Measurements from ENCODE around the gene WNT5B. TPM values are rescaled to one million over a fixed set of nuclear protein-coding genes. Genes with fewer than 3 reads are reported as not detected.

The WNT5B gene
- total RNA-seq, 5 donors from 2014 or later (not counting 1 experiment from before 2014, with no cell fraction given): 0.20 TPM; not detected in 4

DNA sequence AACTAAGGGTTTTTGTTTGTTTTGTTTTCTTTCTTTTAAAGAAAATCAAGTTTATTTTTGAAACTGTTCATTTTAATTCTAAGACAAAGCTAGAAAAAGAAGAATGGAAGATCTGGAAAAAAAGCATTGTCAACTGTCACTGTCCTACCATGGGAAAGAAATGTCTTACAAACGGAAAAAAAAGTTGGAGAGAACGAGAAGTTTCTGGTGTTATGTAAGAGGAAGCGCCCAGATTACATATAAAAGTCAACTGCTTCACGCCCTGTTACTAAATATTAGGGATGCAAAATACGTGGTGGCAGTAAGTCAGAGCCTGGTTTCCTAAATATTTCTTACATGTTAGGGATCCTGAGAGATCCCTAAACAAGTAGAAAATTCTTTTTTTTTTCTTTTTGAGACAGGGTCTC is 20.3 kb upstream of the WNT5B start:
- ATAC-seq (replicated peaks in 1 of 4): no peak
- ChIA-PET CTCF (interaction anchor here in 1 of 2 donors (0.6 to 2.2 kb wide), 3 partner anchors 22 to 491 kb away, joined by 3 to 6 read pairs (median 3); no protein-coding TSS in a partner anchor), POLR2A (no interaction called here)
- Mint-ChIP-seq H3K4me3 (no peak overlapping the region), H3K27ac (no peak overlapping the region), H3K4me1 (peaks cover 12 to 16% (median 15%) of the 10 kb centered on the region in 3 donors), H3K9me3 (no peaks in the 10 kb centered on the region), H3K27me3 (peaks cover 0 to 3% of the 10 kb centered on the region in 2 donors), H3K36me3 (no peaks in the 10 kb centered on the region)
- Histone ChIP-seq H3K9me3 (no peaks in the 10 kb centered on the region), H3K4me1 (ENCODE audit: control insufficient read depth in 1 of 2, extremely low read depth in 1 of 2, insufficient read depth in 2 of 2, low read length in 2 of 2) (peaks cover 0 to 10% of the 10 kb centered on the region in 2 experiments), H3K27me3 (replicated peaks in 1 of 2; ENCODE audit: control insufficient read depth in 2 of 2, extremely low read depth in 1 of 2, insufficient read depth in 2 of 2, low read length in 1 of 2) (peaks cover 0 to 11% of the 10 kb centered on the region in 2 experiments), H3K36me3 (ENCODE audit: control insufficient read depth in 2 of 2, extremely low read depth in 1 of 2, insufficient read depth in 1 of 2, low read length in 1 of 2) (no peaks in the 10 kb centered on the region), H3K27ac (ENCODE audit: low read length) (no peak overlapping the region), H3K4me3 (ENCODE audit: control insufficient read depth in 1 of 2, extremely low read depth in 1 of 2, low read length in 1 of 2) (no peak overlapping the region)
- no peak for DNase-seq
- no CpG with 5 or more reads among the region's 5 CpGs for WGBS (ENCODE audit: insufficient coverage)

DNA sequence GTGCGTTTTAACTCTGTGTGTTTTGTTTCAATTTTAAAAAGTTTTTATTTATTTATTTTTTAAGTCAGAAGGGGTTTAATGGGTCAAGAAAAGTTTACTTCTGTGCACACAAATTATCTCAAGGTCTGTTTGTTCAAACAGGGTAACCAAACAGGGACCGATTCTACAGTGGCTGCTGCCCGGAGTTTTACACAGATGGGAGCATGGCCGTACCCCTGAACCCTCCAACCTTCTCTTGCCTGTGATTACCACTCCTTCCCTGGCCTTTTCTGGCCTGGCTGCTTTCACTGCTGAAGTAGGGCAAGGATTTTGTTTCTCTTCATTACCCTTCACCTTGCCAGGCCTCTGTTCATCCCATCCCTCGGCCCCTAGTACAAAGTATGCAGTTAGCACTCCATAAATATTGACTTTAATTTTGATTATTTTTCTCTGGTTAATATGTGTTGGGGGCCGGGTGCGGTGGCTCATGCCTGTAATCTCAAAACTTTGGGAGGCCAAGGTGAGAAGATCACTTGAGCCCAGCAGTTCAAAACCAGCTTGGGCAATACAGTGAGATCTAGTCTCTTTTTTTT is 18.9 kb upstream of the WNT5B start:
- H3K36me3 Mint-ChIP-seq: no peaks in the 10 kb centered on the region
- ChIA-PET CTCF (interaction anchor here in 1 of 2 donors (0.7 kb wide), 1 partner anchor 10 kb away, joined by 3 read pairs; no protein-coding TSS in a partner anchor), POLR2A (no interaction called here)
- no peak for DNase-seq
- WGBS (ENCODE audit: insufficient coverage): 86% methylated on average over 1 of the region's 7 CpGs
- H3K27me3 ChIP-seq (replicated peaks in 1 of 2; ENCODE audit: control insufficient read depth in 2 of 2, extremely low read depth in 1 of 2, insufficient read depth in 2 of 2, low read length in 1 of 2): peaks cover 0 to 11% of the 10 kb centered on the region in 2 experiments
- no peak overlapping the region for H3K27ac Mint-ChIP-seq
- H3K27ac ChIP-seq (ENCODE audit: low read length): no peak overlapping the region
- H3K4me3 Mint-ChIP-seq: no peak overlapping the region
- no peak overlapping the region for H3K4me3 ChIP-seq (ENCODE audit: control insufficient read depth in 1 of 2, extremely low read depth in 1 of 2, low read length in 1 of 2)
- peaks cover 6 to 10% (median 9%) of the 10 kb centered on the region in 3 donors for H3K4me1 Mint-ChIP-seq
- ATAC-seq (replicated peaks in 1 of 4): no peak
- peaks cover 0 to 9% of the 10 kb centered on the region in 2 experiments for H3K4me1 ChIP-seq (ENCODE audit: control insufficient read depth in 1 of 2, extremely low read depth in 1 of 2, insufficient read depth in 2 of 2, low read length in 2 of 2)
- H3K9me3 Mint-ChIP-seq: no peaks in the 10 kb centered on the region
- H3K9me3 ChIP-seq: no peaks in the 10 kb centered on the region
- no peaks in the 10 kb centered on the region for H3K36me3 ChIP-seq (ENCODE audit: control insufficient read depth in 2 of 2, extremely low read depth in 1 of 2, insufficient read depth in 1 of 2, low read length in 1 of 2)
- peaks cover 0 to 4% of the 10 kb centered on the region in 2 donors for H3K27me3 Mint-ChIP-seq

DNA sequence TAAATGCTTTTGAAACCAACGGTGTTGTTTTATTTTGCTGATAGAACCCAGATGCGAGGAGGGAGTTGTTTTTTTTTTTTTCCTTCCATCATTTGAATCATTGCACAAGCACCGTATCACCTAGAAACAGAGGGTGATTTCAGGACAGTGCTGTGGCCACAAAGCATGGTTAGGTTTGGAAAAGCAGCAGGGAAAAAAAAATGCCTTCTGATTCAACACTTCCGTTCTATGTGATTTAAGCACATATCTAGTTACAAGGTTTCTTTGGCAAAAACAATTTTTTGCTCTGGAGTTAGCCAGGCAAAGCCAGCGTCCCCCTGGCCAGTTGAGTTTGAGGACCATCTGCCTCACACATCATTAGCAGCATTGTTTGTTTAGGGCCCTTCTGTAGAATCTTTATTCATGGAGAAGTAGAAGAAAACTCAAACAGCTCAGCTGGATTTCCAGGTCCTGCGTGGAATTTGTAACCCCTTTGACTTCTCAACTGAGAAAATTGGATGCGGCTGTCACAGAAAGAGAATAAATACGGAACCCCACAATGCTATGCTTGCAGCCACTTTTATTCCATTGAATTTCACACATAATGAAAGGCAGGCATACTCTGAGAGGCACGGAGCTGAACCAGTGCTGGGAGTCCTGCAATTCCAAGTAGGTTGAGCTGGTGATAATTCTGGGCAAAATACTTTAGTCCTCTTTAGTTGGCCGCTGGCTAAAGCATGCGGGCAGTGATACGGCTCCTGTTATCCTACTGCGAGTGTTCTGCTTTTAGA is 17.0 kb upstream of the WNT5B start:
- Histone ChIP-seq H3K27me3 (replicated peaks in 1 of 2; ENCODE audit: control insufficient read depth in 2 of 2, extremely low read depth in 1 of 2, insufficient read depth in 2 of 2, low read length in 1 of 2) (peaks cover 0 to 10% of the 10 kb centered on the region in 2 experiments), H3K9me3 (no peaks in the 10 kb centered on the region), H3K36me3 (ENCODE audit: control insufficient read depth in 2 of 2, extremely low read depth in 1 of 2, insufficient read depth in 1 of 2, low read length in 1 of 2) (no peaks in the 10 kb centered on the region), H3K27ac (ENCODE audit: low read length) (no peak overlapping the region), H3K4me3 (ENCODE audit: control insufficient read depth in 1 of 2, extremely low read depth in 1 of 2, low read length in 1 of 2) (no peak overlapping the region), H3K4me1 (ENCODE audit: control insufficient read depth in 1 of 2, extremely low read depth in 1 of 2, insufficient read depth in 2 of 2, low read length in 2 of 2) (no peaks in the 10 kb centered on the region)
- POLR2A ChIA-PET: interaction anchor here in 1 of 2 donors (0.7 kb wide), 1 partner anchor 386 kb away, joined by 3 read pairs; no protein-coding TSS in a partner anchor
- 86% methylated on average over 4 of the region's 13 CpGs for WGBS (ENCODE audit: insufficient coverage)
- CTCF ChIA-PET: interaction anchor here (0.5 to 1.3 kb wide), 3 partner anchors 9 to 493 kb away, joined by 3 to 4 read pairs (median 3); no protein-coding TSS in a partner anchor
- DNase-seq (no peak), ATAC-seq (replicated peaks in 1 of 4) (no peak)
- Mint-ChIP-seq H3K4me3 (no peak overlapping the region), H3K9me3 (no peaks in the 10 kb centered on the region), H3K27me3 (peaks cover 0 to 4% of the 10 kb centered on the region in 2 donors), H3K36me3 (no peaks in the 10 kb centered on the region), H3K4me1 (peaks cover 3 to 11% (median 8%) of the 10 kb centered on the region in 3 donors), H3K27ac (no peak overlapping the region)

DNA sequence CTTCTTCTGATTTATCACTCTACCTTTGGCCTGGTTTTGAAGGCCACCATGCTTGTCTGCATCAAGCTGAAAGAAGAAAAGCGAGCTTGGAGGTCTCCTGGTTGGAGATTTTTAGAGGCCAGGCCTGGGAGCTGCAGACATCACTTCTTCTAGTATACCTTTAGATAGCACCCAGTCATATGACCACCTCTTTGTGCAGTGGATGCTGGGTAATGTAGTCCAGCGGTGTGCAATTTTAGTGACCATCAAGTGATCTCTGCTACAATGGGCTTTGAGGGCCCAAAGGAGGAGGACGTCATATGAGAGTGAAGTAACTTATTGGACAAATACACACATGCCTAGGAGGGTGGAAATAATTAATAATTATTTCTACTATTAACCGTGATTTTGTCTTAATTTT is 15.2 kb upstream of the WNT5B start:
- Histone ChIP-seq H3K4me3 (ENCODE audit: control insufficient read depth in 1 of 2, extremely low read depth in 1 of 2, low read length in 1 of 2) (no peak overlapping the region), H3K36me3 (ENCODE audit: control insufficient read depth in 2 of 2, extremely low read depth in 1 of 2, insufficient read depth in 1 of 2, low read length in 1 of 2) (no peaks in the 10 kb centered on the region), H3K4me1 (ENCODE audit: control insufficient read depth in 1 of 2, extremely low read depth in 1 of 2, insufficient read depth in 2 of 2, low read length in 2 of 2) (no peaks in the 10 kb centered on the region), H3K27me3 (replicated peaks in 1 of 2; ENCODE audit: control insufficient read depth in 2 of 2, extremely low read depth in 1 of 2, insufficient read depth in 2 of 2, low read length in 1 of 2) (peaks cover 0 to 10% of the 10 kb centered on the region in 2 experiments), H3K9me3 (no peaks in the 10 kb centered on the region), H3K27ac (ENCODE audit: low read length) (no peak overlapping the region)
- H3K27me3 Mint-ChIP-seq: peaks cover 0 to 4% of the 10 kb centered on the region in 2 donors
- H3K36me3 Mint-ChIP-seq: no peaks in the 10 kb centered on the region
- H3K27ac Mint-ChIP-seq: no peak overlapping the region
- no CpG with 5 or more reads among the region's 4 CpGs for WGBS (ENCODE audit: insufficient coverage)
- no peak overlapping the region for H3K4me3 Mint-ChIP-seq
- ATAC-seq (replicated peaks in 1 of 4) (no peak), DNase-seq (no peak)
- H3K4me1 Mint-ChIP-seq: peaks cover 3 to 11% (median 9%) of the 10 kb centered on the region in 3 donors
- H3K9me3 Mint-ChIP-seq: no peaks in the 10 kb centered on the region
- ChIA-PET POLR2A (no interaction called here), CTCF (interaction anchor here in 1 of 2 donors (0.9 kb wide), 1 partner anchor 31 kb away, joined by 5 read pairs; no protein-coding TSS in a partner anchor)

DNA sequence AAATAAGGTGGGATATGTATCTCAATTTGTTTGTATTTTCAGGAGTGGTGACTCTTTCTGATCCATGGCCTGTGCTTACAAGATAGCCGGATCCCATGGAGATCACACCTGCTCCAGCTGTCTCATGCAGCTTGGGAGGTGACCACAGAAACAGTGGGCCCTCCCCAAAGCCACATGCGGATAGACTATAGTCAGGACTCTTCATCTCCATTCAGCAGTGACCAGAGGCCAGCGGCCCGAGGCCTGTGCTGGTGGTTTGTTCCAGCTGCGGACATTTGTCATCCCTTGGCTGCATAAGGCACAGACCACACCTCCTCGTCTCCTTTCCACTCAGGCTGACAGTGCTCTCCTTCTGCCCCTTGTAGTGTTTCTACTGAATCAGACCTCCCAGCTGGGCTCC is 14.7 kb upstream of the WNT5B start:
- Histone ChIP-seq H3K36me3 (ENCODE audit: control insufficient read depth in 2 of 2, extremely low read depth in 1 of 2, insufficient read depth in 1 of 2, low read length in 1 of 2) (no peaks in the 10 kb centered on the region), H3K4me3 (ENCODE audit: control insufficient read depth in 1 of 2, extremely low read depth in 1 of 2, low read length in 1 of 2) (no peak overlapping the region), H3K4me1 (ENCODE audit: control insufficient read depth in 1 of 2, extremely low read depth in 1 of 2, insufficient read depth in 2 of 2, low read length in 2 of 2) (no peaks in the 10 kb centered on the region), H3K27me3 (replicated peaks in 1 of 2; ENCODE audit: control insufficient read depth in 2 of 2, extremely low read depth in 1 of 2, insufficient read depth in 2 of 2, low read length in 1 of 2) (peaks cover 0 to 10% of the 10 kb centered on the region in 2 experiments), H3K27ac (ENCODE audit: low read length) (no peak overlapping the region), H3K9me3 (no peaks in the 10 kb centered on the region)
- Mint-ChIP-seq H3K4me1 (peaks cover 3 to 11% (median 9%) of the 10 kb centered on the region in 3 donors), H3K4me3 (no peak overlapping the region), H3K27me3 (peaks cover 3 to 4% of the 10 kb centered on the region in 2 donors), H3K36me3 (no peaks in the 10 kb centered on the region), H3K27ac (no peak overlapping the region), H3K9me3 (no peaks in the 10 kb centered on the region)
- 94% methylated on average over 6 of the region's 6 CpGs for WGBS (ENCODE audit: insufficient coverage)
- POLR2A ChIA-PET: no interaction called here
- ATAC-seq (replicated peaks in 1 of 4): no peak
- DNase-seq: no peak
- CTCF ChIA-PET: interaction anchor here in 1 of 2 donors (0.7 kb wide), 1 partner anchor 501 kb away, joined by 3 read pairs; no protein-coding TSS in a partner anchor

DNA sequence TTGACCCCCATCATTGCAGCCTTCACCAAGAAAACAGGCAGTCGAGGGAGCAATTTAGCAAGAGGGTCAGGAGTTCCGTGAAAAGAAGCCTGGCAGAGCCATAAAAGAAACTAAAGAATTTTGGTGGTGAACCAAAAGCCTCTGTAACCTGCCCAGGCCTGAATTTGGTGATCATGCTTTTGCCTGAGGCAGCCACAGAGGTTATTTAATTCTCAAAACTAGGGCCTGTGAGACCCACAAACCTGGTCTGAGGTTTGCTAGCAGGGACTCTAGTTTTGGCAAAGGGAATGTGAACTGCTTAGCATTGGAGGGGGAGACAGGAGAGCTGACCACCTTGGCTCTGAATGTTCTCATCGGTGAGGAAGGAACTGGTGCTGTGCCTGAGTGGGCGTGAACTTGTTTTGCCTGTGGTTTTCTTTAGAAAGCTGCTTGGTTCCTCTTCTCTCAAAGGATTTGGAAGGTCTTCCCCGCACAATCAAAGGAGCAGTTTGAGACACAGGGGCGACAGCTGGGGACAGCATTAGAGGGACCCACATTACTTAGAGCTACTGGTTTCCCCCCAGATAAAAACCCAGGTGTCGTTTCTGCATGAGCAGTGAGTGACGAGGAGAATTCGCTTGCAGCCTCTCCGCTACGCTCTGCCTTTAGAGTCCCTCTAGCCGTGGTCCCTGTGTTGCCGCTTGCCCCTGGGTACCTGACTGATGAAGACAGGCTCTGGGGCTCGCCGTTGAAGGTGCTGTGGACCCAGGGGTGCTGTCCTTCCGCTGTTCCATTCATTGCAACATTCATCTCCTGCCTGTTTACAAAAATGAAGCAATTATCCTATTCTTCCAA is 12.6 kb upstream of the WNT5B start:
- no peak overlapping the region for H3K4me3 ChIP-seq (ENCODE audit: control insufficient read depth in 1 of 2, extremely low read depth in 1 of 2, low read length in 1 of 2)
- no peaks in the 10 kb centered on the region for H3K36me3 ChIP-seq (ENCODE audit: control insufficient read depth in 2 of 2, extremely low read depth in 1 of 2, insufficient read depth in 1 of 2, low read length in 1 of 2)
- no peaks in the 10 kb centered on the region for H3K4me1 ChIP-seq (ENCODE audit: control insufficient read depth in 1 of 2, extremely low read depth in 1 of 2, insufficient read depth in 2 of 2, low read length in 2 of 2)
- Mint-ChIP-seq H3K36me3 (no peaks in the 10 kb centered on the region), H3K27me3 (peaks cover 4% of the 10 kb centered on the region in 2 donors), H3K9me3 (no peaks in the 10 kb centered on the region), H3K4me1 (peaks cover 3 to 11% (median 9%) of the 10 kb centered on the region in 3 donors), H3K4me3 (no peak overlapping the region), H3K27ac (no peak overlapping the region)
- H3K27ac ChIP-seq (ENCODE audit: low read length): no peak overlapping the region
- ATAC-seq (replicated peaks in 1 of 4) (no peak), DNase-seq (no peak)
- CTCF ChIA-PET: no interaction called here
- peaks cover 0 to 12% of the 10 kb centered on the region in 2 experiments for H3K27me3 ChIP-seq (replicated peaks in 1 of 2; ENCODE audit: control insufficient read depth in 2 of 2, extremely low read depth in 1 of 2, insufficient read depth in 2 of 2, low read length in 1 of 2)
- WGBS (ENCODE audit: insufficient coverage): 53% methylated on average over 14 of the region's 16 CpGs
- H3K9me3 ChIP-seq: no peaks in the 10 kb centered on the region
- POLR2A ChIA-PET: no interaction called here
